B cell (primary cell): ENCODE results near the gene PIP5K1A. TPM values are rescaled to one million over a fixed set of nuclear protein-coding genes. Genes with fewer than 3 reads are reported as not detected.

Experiments
- ATAC-seq: fragments of 200-7000 bp; cut with Tn5 transposase; one replicate; pipeline ENCODE4 v1.10.0; 2021; ENCODE audit warnings: low read depth, mild to moderate bottlenecking, moderate number of reproducible peaks, moderate library complexity
- CTCF ChIA-PET: fragments of 350-600 bp; sonication (Branson Sonifier 250); formaldehyde crosslinking; loops from one replicate; lab custom pipeline; 2021; ENCODE audit warnings: antibody characterized with exemption, inconsistent platforms; lab: Charles Lee
- POLR2A ChIA-PET: fragments of 350-600 bp; sonication (Branson Sonifier 250); formaldehyde crosslinking; loops from one replicate; lab custom pipeline; 2021; ENCODE audit warnings: antibody characterized with exemption; lab: Charles Lee
- DNase-seq: peaks from one replicate; pipeline ENCODE4 v3.0.0; 2013
- H2AFZ ChIP-seq: 2 replicates; pipeline ENCODE4 v1.6.1; 2012; ENCODE audit warnings: mild to moderate bottlenecking, low read depth, low read length; ENCODE audit not compliant: insufficient read depth, poor library complexity, severe bottlenecking
- H3K27ac ChIP-seq, 2 donors: 1 replicate in 1 of 2; 2 replicates in 1 of 2; pipeline ENCODE4 v1.5.1; 2012 to 2013; ENCODE audit warnings: low read length in 2 of 2, mild to moderate bottlenecking in 2 of 2, moderate library complexity in 1 of 2
- H3K27me3 ChIP-seq, 4 experiments: fragments of 200-600 bp in 1 of 4; sonication (generic) in 1 of 4; replicated peaks in 1 of 4; 1 replicate in 2 of 4; 2 replicates in 2 of 4; pipeline versions ENCODE4 v1.6.1 to v1.7.0; 2013 to 2016; ENCODE audit warnings: low read length in 3 of 4, mild to moderate bottlenecking in 2 of 4, mixed read lengths in 1 of 4, moderate library complexity in 1 of 4; ENCODE audit not compliant: insufficient read depth in 4 of 4, control insufficient read depth in 3 of 4; ENCODE audit errors: control extremely low read depth in 1 of 4
- H3K36me3 ChIP-seq, 2 experiments: replicated peaks in 1 of 2; 1 replicate in 1 of 2; 2 replicates in 1 of 2; pipeline versions ENCODE4 v1.6.1 to v1.7.1; 2013; ENCODE audit warnings: low read length in 1 of 2; ENCODE audit not compliant: insufficient read depth in 2 of 2, control insufficient read depth in 1 of 2; ENCODE audit errors: control extremely low read depth in 1 of 2, extremely low read depth in 1 of 2
- H3K4me1 ChIP-seq, 2 donors: fragments of 200-600 bp in 1 of 2; sonication (generic) in 1 of 2; 1 replicate in 1 of 2; 2 replicates in 1 of 2; pipeline versions ENCODE4 v1.5.1 to v1.6.1; 2013 to 2017; ENCODE audit warnings: low read length in 2 of 2; ENCODE audit not compliant: control insufficient read depth in 2 of 2, insufficient read depth in 2 of 2
- H3K4me2 ChIP-seq: replicated peaks from 2 replicates; pipeline ENCODE3; 2012; ENCODE audit warnings: mild to moderate bottlenecking, low read depth, low read length; ENCODE audit not compliant: poor library complexity, severe bottlenecking
- H3K4me3 ChIP-seq, 5 experiments: fragments of 200-600 bp in 1 of 5; sonication (generic) in 1 of 5; 1 replicate in 3 of 5; 2 replicates in 2 of 5; pipeline versions ENCODE4 v1.5.1 to v1.7.0; 2011 to 2016; ENCODE audit warnings: low read length in 4 of 5, mild to moderate bottlenecking in 4 of 5, low read depth in 2 of 5, control low read depth in 1 of 5, moderate library complexity in 1 of 5; ENCODE audit not compliant: insufficient read depth in 1 of 5; ENCODE audit errors: control extremely low read depth in 1 of 5, extremely low read depth in 1 of 5
- H3K79me2 ChIP-seq: fragments of 200-600 bp; sonication (generic); one replicate; pipeline ENCODE4 v1.6.0; 2016; ENCODE audit warnings: low read length; ENCODE audit not compliant: control insufficient read depth, insufficient read depth
- H3K9ac ChIP-seq: fragments of 200-600 bp; sonication (generic); 2 replicates; pipeline ENCODE4 v1.6.1; 2017; ENCODE audit warnings: mild to moderate bottlenecking, low read length, moderate library complexity
- H3K9me3 ChIP-seq, 3 donors: one replicate each; pipeline versions ENCODE4 v1.6.1 to v1.7.1; 2013; ENCODE audit warnings: low read length in 2 of 3; ENCODE audit not compliant: control insufficient read depth in 2 of 3, insufficient read depth in 1 of 3; ENCODE audit errors: control extremely low read depth in 1 of 3
- H4K20me1 ChIP-seq: 2 replicates; pipeline ENCODE4 v1.6.0; 2012; ENCODE audit warnings: mild to moderate bottlenecking, low read length; ENCODE audit not compliant: insufficient read depth, control insufficient read depth, poor library complexity, severe bottlenecking
- H3K27ac Mint-ChIP-seq: one replicate; pipeline ENCODE4 v1.8.0; 2021; ENCODE audit warnings: mixed read lengths
- H3K27me3 Mint-ChIP-seq: one replicate; pipeline ENCODE4 v1.8.0; 2021; ENCODE audit warnings: mixed read lengths
- H3K4me1 Mint-ChIP-seq: one replicate; pipeline ENCODE4 v1.8.0; 2021; ENCODE audit warnings: mixed read lengths
- H3K4me3 Mint-ChIP-seq: one replicate; pipeline ENCODE4 v1.8.0; 2021; ENCODE audit warnings: mixed read lengths
- H3K9me3 Mint-ChIP-seq: one replicate; pipeline ENCODE4 v1.8.0; 2022; ENCODE audit warnings: mixed read lengths; ENCODE audit not compliant: insufficient read depth
- EZH2 ChIP-seq: IDR thresholded peaks from 2 replicates; pipeline ENCODE4 v1.6.1; 2012; ENCODE audit warnings: borderline replicate concordance, low read depth, mild to moderate bottlenecking, moderate library complexity, low read length; ENCODE audit not compliant: insufficient read depth, poor library complexity, severe bottlenecking
- WGBS: methylation state at CpG from one replicate; pipeline ENCODE4 v1.1.5; 2013; ENCODE audit warnings: missing lambda C conversion rate; ENCODE audit not compliant: insufficient coverage; 5-methylcytosine and 5-hydroxymethylcytosine counted together
- intact Hi-C: fragments of 100-400 bp; cut with micrococcal nuclease; formaldehyde crosslinking; loops from one replicate; pipeline ENCODE4 v1.10.0; 2022
- polyA plus RNA-seq: library from polyadenylated mRNA; depleted of rRNA; stranded (reverse); fragments of >200 nt; gene quantifications from 2 replicates; pipeline ENCODE4 v1.2.3, GENCODE V29; 2012
- total RNA-seq, 2 donors: library from RNA; stranded (reverse); fragments of 120-200 nt in 1 of 2; gene quantifications; 1 replicate in 1 of 2; 2 replicates in 1 of 2; pipeline versions ENCODE4 v1.2.3 to v1.2.4, GENCODE V29; 2013 to 2022
- TF ChIP-seq, protein P1 (sequence below): fragments of 200-600 bp; IDR thresholded peaks from one replicate; pipeline ENCODE4 v1.8.0; 2022; ENCODE audit warnings: antibody characterized with exemption, mild to moderate bottlenecking

PIP5K1A gene
- total and polyA plus RNA-seq, 2 donors (not counting 1 experiment from before 2014, with no cell fraction given) = 59.4 to 78.4 TPM

DNA sequence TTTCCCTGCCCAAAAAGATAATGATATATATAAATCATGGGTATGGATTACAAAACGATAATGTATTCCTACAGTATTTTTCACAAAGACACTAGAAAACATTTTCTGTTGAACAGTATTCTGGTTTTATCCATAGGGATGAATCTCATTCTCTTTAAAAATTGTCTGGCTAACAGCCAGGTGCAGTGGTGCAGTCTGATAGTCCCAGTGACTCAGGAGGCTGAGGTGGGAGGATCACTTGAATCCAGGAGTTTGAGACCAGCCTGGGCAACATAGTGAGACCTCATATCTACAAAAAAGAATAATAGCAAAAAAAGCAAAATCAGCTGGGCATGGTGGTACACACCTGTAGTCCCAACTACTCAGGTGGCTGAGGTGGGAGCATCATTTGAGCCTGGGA is 23.3 kb downstream of the PIP5K1A start:
- H3K36me3 ChIP-seq = peaks cover 7 to 29% of the 10 kb centered on the region in 2 experiments
- no peak for DNase-seq
- TF ChIP-seq, protein P1, sequence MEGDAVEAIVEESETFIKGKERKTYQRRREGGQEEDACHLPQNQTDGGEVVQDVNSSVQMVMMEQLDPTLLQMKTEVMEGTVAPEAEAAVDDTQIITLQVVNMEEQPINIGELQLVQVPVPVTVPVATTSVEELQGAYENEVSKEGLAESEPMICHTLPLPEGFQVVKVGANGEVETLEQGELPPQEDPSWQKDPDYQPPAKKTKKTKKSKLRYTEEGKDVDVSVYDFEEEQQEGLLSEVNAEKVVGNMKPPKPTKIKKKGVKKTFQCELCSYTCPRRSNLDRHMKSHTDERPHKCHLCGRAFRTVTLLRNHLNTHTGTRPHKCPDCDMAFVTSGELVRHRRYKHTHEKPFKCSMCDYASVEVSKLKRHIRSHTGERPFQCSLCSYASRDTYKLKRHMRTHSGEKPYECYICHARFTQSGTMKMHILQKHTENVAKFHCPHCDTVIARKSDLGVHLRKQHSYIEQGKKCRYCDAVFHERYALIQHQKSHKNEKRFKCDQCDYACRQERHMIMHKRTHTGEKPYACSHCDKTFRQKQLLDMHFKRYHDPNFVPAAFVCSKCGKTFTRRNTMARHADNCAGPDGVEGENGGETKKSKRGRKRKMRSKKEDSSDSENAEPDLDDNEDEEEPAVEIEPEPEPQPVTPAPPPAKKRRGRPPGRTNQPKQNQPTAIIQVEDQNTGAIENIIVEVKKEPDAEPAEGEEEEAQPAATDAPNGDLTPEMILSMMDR = no peak
- no peak for TF ChIP-seq EZH2
- intact Hi-C loops = no loop called here
- POLR2A ChIA-PET = no interaction called here
- no peak overlapping the region for H3K4me2 ChIP-seq
- no peak overlapping the region for H2AFZ ChIP-seq
- CTCF ChIA-PET = interaction anchor here (0.5 kb wide), 1 partner anchor 32 kb away, joined by 3 read pairs; no protein-coding TSS in a partner anchor
- WGBS = no CpG with 5 or more reads among the region's 1 CpG
- no peaks in the 10 kb centered on the region for H3K27me3 ChIP-seq
- no peak for ATAC-seq
- no peak overlapping the region for H3K4me3 Mint-ChIP-seq
- no peaks in the 10 kb centered on the region for H3K27me3 Mint-ChIP-seq
- H3K4me1 ChIP-seq = no peaks in the 10 kb centered on the region
- no peaks in the 10 kb centered on the region for H3K9me3 Mint-ChIP-seq
- H3K4me3 ChIP-seq = no peak overlapping the region
- peaks cover 73% of the 10 kb centered on the region for H3K79me2 ChIP-seq
- no peaks in the 10 kb centered on the region for H3K9me3 ChIP-seq
- no peak overlapping the region for H3K9ac ChIP-seq
- peaks cover 3% of the 10 kb centered on the region for H3K4me1 Mint-ChIP-seq
- H3K27ac ChIP-seq = no peak overlapping the region
- no peak overlapping the region for H3K27ac Mint-ChIP-seq
- H4K20me1 ChIP-seq = peaks cover 44% of the 10 kb centered on the region

DNA sequence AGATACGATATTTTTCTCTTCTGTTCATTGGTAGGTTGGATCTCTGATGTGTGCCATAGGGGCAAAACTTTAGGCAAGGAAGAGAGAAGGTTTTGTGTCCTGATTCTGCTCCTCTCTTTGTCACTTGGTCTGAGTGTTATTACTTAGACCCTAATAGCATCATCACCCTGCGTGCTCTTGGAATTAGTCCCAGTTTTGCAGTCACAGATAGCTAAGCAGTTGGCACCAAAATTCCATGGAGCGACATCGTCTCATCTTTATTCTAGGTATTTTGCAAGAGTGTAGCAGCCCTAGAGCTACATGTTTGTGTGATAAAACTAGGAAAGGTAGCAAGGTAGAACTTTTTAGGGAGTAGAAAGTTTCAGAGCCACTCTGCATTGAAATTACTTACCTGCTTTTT is 23.8 kb downstream of the PIP5K1A start:
- H3K4me1 Mint-ChIP-seq = peaks cover 2% of the 10 kb centered on the region
- POLR2A ChIA-PET = no interaction called here
- 100% methylated on average over 3 of the region's 4 CpGs for WGBS
- peaks cover 44% of the 10 kb centered on the region for H4K20me1 ChIP-seq
- H3K79me2 ChIP-seq = peaks cover 68% of the 10 kb centered on the region
- CTCF ChIA-PET = interaction anchor here (0.6 kb wide), 1 partner anchor 13 kb away, joined by 3 read pairs; no protein-coding TSS in a partner anchor
- no peak overlapping the region for H3K4me3 Mint-ChIP-seq
- no peaks in the 10 kb centered on the region for H3K27me3 ChIP-seq
- H3K36me3 ChIP-seq = peaks cover 7 to 33% of the 10 kb centered on the region in 2 experiments
- H3K27me3 Mint-ChIP-seq = no peaks in the 10 kb centered on the region
- H3K9me3 ChIP-seq = no peaks in the 10 kb centered on the region
- no peak overlapping the region for H2AFZ ChIP-seq
- H3K4me3 ChIP-seq = no peak overlapping the region
- intact Hi-C loops = no loop called here
- no peak overlapping the region for H3K4me2 ChIP-seq
- no peak overlapping the region for H3K27ac ChIP-seq
- no peak for DNase-seq
- no peak overlapping the region for H3K9ac ChIP-seq
- H3K4me1 ChIP-seq = no peaks in the 10 kb centered on the region
- ATAC-seq = no peak
- no peaks in the 10 kb centered on the region for H3K9me3 Mint-ChIP-seq
- no peak for TF ChIP-seq EZH2
- TF ChIP-seq, protein P1 = no peak
- no peak overlapping the region for H3K27ac Mint-ChIP-seq
